HG02571 (cell line): ENCODE data around the gene RAPGEF2.
A peak's percentile ranks its signal among the peaks of the same experiment; 100 is the strongest.
"Not testable (repeated sequence)": the region's sequence is repeated elsewhere in the genome, so short reads cannot be mapped to it uniquely, and the experiment has no call there.

Experiments
- ATAC-seq: cut with Tn5 transposase; IDR thresholded peaks from one replicate; pipeline ENCODE4 v1.9.1; 2021; ENCODE audit warnings: mild to moderate bottlenecking, moderate library complexity; ENCODE audit not compliant: unreplicated experiment

RAPGEF2 gene, protein sequence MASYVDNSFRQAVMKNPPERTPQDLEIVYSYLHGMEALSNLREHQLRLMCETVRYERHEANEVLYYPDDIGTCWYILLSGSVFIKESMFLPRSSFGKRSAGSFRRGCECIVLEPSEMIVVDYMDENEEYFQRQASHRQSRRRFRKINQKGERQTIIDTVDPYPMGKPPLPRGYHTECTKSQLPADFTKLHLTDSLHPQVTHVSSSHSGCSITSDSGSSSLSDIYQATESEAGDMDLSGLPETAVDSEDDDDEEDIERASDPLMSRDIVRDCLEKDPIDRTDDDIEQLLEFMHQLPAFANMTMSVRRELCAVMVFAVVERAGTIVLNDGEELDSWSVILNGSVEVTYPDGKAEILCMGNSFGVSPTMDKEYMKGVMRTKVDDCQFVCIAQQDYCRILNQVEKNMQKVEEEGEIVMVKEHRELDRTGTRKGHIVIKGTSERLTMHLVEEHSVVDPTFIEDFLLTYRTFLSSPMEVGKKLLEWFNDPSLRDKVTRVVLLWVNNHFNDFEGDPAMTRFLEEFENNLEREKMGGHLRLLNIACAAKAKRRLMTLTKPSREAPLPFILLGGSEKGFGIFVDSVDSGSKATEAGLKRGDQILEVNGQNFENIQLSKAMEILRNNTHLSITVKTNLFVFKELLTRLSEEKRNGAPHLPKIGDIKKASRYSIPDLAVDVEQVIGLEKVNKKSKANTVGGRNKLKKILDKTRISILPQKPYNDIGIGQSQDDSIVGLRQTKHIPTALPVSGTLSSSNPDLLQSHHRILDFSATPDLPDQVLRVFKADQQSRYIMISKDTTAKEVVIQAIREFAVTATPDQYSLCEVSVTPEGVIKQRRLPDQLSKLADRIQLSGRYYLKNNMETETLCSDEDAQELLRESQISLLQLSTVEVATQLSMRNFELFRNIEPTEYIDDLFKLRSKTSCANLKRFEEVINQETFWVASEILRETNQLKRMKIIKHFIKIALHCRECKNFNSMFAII (N-terminal part only)

GRCh38 chr4:159102622-159103383 lies at the start of gene RAPGEF2:
RAPGEF2 (plus strand) TSS chr4:159103079; CDS start chr4:159104163, 1,084 bp downstream.
- peak; percentile 76 for ATAC-seq

GRCh38 chr4:159055833-159056232 lies 47.0 kb upstream of the RAPGEF2 start:
- no peak for ATAC-seq

GRCh38 chr4:159060161-159060560 lies 42.7 kb upstream of the RAPGEF2 start:
- ATAC-seq, result no peak

GRCh38 chr4:159062381-159062780 lies 40.5 kb upstream of the RAPGEF2 start:
- ATAC-seq, result no peak

DNA sequence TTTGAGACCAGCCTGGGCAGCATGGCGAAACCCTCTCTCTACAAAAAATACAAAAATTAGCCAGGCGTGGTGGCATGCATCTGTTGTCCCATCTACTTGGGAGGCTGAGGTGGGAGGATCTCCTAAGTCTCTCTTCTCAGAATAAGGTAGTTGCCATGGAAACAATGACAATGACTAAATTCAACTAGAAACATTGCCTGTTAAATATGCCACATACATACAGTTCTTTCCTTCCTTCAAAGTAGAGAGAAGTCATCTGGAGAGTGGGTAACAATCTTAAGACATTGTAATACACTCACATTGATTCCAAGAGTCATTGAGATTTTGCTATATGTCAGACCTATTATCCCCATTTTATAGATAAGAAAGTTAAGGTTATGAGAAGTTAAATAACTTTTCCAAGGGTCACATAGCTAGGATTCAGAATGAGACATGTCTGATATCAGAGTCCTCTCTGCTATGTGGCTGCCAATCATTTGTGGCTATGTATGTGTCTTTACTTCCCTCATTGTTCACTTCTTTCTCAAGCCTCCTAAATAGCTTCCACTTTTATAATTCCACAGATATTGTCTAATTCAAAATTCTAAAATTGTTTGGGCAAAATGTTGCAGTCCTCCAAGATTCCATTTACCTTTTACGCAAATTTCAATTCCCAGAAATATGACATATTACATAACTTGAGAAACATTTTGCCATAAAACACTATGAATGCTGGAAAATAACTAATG lies 37.2 kb upstream of the RAPGEF2 start:
- no peak for ATAC-seq

GRCh38 chr4:159068139-159068538 lies 34.7 kb upstream of the RAPGEF2 start:
- ATAC-seq, result not testable (repeated sequence)

DNA sequence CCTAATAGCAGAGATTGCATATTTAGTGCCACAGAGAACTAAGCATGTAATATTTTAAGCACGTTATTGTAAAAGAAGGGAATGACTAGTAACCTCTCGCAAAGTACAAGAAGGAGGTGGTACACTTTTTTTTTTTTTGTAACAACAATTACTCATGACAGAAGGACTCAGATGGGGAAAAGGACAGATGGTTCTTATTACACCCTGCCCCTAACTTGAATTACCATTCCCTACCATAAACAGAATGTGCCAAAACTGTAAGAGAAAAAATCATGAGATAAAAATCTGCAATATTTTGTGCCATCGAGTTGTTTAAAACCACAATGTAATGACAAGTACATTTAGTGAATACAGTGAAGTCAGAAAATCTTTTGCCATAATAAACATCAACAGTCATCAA lies 33.0 kb upstream of the RAPGEF2 start:
- ATAC-seq, result no peak

DNA sequence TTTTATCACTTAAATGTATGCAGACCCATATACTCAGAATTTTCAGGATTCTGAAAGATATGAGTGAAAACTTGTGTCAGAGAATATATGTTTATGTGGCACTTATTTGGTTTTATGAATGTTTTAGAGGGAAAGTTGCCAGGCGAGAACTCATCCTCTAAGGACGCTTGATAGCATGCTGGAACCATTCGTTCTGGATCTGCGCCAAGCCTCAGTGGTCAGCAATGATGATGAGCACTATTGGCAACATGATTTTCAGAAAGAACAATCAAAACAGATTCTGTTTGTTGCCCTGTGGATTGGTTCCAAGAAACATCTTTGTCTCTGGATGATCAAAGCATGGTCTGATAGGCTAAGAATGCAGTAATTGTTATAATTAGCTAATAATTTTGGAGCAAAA lies 32.1 kb upstream of the RAPGEF2 start:
- no peak for ATAC-seq

- no peak for ATAC-seq
Observed at GRCh38 chr4:159071178-159071968, 31.5 kb upstream of the RAPGEF2 start.

- ATAC-seq, result no peak
Observed at GRCh38 chr4:159071969-159072765, 30.7 kb upstream of the RAPGEF2 start.

- no peak for ATAC-seq
Observed at GRCh38 chr4:159075531-159075932, 27.3 kb upstream of the RAPGEF2 start.

GRCh38 chr4:159077018-159077417 lies 25.9 kb upstream of the RAPGEF2 start:
- ATAC-seq, result not testable (repeated sequence)

DNA sequence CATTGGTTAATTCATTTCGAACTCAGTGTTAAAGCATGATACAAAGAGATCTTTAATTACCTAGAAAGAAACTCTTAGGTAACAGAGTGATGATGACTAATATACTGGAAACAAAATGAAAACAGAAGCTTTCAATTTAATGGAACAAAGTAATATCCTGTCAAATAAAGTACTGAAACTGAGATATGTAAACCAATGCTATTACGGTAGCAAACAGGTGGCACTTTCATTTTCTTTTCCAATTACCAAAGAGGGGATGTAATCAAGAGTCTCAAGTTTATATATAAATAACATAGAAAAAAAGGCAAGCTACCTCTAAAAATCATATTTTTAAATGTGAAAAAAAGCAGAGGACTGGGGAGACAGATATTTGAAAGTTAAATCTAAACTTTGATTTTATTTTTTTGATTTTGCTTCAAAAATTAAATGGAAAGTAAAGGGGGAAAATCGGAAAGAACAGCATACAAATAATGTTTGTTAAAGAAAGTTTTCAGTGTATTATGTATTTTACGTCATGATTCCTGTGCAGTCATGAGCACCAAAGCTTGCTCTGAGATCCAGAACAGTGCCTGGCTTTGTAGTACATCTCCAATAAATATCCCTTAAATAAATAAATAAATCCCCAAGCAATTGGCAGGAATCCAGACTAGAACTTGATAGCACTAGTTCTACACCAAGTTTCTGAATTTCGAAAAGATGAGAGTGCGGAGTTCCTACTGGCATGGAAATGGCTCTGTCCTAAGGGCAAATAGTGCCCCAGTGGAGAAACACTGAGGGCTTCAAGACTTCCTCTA lies 25.0 kb upstream of the RAPGEF2 start:
- peak; percentile 92 for ATAC-seq

DNA sequence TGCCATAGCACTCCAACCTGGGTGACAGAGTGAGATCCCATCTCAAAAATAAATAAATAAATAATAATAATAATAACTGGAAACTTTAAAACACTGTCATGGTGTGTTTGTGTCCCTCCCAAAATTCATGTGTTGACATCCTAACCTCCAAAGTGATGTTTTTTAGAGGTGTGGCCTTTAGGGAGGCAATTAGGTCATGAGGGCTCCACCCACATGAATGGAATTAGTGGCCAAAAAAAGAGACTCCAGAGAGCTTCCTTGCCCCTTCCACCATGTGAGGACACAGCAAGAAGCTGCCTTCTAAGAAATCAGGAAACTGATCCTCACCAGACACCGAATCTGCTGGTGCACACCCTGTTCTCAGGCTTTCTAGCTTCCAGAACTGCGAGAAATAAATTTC lies 23.8 kb upstream of the RAPGEF2 start:
- ATAC-seq, result no peak

- ATAC-seq, result no peak
Observed at GRCh38 chr4:159086606-159087005, 16.3 kb upstream of the RAPGEF2 start.

- no peak for ATAC-seq
Observed at GRCh38 chr4:159090255-159090654, 12.6 kb upstream of the RAPGEF2 start.

GRCh38 chr4:159094156-159094555 lies 8.7 kb upstream of the RAPGEF2 start:
- not testable (repeated sequence) for ATAC-seq

DNA sequence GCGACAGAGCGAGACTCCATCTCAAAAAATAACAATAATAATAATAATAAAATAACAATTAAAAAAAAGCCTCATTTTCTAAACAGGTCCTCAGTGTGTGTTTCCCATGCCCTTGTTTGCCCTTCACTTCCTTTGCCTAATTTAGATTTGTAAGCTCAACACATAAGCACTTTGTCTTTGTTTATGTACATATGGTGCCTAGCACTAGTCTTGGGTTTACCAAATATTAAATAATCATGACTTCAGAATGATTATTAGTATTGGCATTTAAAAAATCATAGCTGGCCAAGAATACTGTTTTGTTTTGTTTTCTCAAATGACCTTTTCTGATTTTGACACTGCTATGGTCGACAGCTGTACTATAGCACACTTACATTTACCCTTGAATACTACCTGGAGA lies 6.4 kb upstream of the RAPGEF2 start:
- no peak for ATAC-seq
